NCI-H345 treated with DMSO at 0.1 percent for 48 hours (cell line): ENCODE results near the gene FAM20C.
"Not testable (repeated sequence)": the region's sequence is repeated elsewhere in the genome, so short reads cannot be mapped to it uniquely, and the experiment has no call there.

ENCODE experiments used
- DNase-seq: peaks from one replicate; lab custom pipeline; 2025; ENCODE audit not compliant: unreplicated experiment; lab: John Stamatoyannopoulos, UW

FAM20C gene

GRCh38 chr7:171912-172515 is 20.4 kb upstream of the FAM20C start:
- no peak for DNase-seq

- no peak for DNase-seq
These were observed 19.0 kb upstream of the FAM20C start for GRCh38 chr7:173209-173918.

DNA sequence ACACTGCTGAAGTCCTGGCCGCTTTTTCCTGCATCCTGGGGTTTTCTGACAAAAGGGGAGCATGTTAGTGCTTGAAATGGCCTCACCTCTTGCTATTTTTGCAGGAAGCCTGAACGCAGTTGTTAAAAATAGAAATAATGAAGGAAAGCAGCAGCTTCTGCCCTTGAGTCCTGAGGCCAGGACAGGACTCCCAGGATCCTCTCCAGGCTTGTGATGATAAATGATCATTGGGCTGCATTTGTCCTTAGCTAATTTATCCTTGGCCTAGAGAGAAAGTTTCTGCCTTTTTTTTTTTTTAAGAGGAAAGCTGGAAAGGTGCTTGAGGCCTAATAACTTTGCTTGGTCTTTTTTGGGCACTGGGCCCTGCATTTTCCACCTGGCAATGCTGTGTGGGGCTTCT is 17.7 kb upstream of the FAM20C start:
- no peak for DNase-seq

GRCh38 chr7:175955-176354 is 16.4 kb upstream of the FAM20C start:
- no peak for DNase-seq

- DNase-seq = no peak
These were observed 16.0 kb upstream of the FAM20C start for GRCh38 chr7:176381-176780.

DNA sequence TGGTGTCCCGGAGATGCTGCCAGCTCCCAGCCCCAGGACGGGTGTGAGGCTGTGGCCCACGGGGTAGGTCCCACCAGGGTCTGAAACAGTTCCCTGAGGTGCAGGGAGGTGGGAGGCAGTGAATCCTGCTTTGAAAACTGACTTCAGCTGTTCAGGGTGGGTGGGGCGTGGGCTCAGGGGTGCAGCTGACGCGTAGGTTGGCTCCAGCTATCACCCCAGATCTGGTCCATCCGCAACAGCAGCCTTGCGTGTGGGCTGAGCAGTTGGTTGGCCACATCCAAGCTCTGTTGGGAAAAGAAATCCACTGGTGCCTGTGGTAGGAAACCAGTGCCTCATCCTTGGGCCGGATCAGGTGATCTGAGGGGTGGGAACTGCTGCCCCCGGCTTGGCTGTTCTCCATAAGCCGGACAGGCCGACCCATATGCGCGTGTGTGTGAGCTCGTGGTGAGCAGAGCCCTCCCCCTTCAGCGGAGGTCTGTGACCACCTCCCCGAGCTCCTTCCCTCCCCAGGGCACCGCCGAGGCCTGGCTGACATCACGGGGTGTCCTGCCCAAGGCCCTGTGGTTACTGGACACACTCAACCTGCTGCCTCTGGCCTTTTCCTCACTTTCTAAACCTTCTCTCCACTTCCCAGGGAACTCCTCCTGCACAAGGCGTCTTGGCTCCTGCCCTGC is 15.4 kb upstream of the FAM20C start:
- DNase-seq = no peak

DNA sequence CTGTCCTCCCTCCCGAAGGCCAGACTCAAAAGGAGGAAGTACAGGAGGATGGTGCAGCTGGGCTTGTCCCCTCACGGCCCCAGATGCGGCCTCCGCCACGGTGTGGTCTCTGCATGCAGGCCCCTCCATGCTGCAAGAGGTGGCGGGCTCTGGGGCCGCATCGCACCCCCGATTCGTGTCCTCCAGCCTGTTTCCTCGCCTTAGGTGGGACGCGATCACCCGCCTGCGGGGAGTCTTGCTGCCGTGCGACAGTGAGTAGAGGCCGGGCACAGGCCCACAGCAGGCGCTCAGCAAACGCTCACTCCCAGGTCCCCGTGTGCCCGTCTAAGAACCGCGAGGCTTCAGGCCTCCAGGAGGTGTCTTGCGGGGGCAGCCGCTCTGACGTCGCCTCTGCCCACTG is 13.9 kb upstream of the FAM20C start:
- no peak for DNase-seq

DNA sequence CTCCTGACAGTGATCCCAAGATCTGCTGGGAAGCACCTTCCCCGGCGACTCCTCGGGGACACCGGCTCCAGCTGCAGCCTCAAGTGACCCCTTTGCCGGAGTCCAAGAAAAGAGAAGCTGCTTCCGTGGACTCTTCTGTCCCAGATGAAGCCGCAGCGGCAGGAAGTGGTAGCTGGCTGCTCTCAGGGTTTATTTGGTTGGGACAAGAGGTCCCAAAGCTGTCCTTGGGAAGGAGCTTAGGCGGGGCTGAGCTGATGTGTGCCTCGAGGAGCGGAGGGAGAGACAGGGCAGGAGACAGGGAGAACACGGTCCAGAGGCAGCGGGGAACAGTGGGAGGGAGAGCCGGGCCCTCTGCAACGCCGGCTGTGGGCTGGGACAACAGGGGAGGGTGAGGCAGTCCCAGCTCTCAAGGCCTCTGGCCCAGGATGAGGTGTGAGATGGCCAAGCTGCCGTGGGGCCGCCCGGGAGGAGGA is 13.1 kb upstream of the FAM20C start:
- no peak for DNase-seq

- no peak for DNase-seq
These were observed 12.2 kb upstream of the FAM20C start for GRCh38 chr7:179948-180694.

DNA sequence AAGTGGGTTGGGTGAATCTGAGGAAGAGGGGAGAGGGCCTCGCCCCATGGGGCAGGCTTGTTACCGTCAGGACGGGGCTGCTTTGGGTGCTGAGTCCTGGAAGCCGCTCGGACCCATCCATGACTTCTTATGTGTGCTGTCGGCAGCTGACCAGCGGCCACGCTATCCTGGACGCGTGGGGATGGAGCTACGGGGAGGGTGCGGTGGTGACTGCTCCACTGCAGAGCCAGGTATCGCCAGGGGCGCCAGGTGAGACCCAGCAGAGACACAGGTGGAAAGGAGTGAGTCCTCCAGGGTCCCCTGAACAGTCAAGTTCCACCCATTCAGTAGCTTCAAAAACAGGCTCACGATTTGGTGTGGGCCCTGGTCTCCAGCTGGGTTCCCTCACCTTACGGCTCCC is 10.6 kb upstream of the FAM20C start:
- no peak for DNase-seq

GRCh38 chr7:182502-182901 is 9.9 kb upstream of the FAM20C start:
- DNase-seq = not testable (repeated sequence)

GRCh38 chr7:183496-184292 is 8.7 kb upstream of the FAM20C start:
- no peak for DNase-seq

- no peak for DNase-seq
These were observed 7.8 kb upstream of the FAM20C start for GRCh38 chr7:184294-185264.

DNA sequence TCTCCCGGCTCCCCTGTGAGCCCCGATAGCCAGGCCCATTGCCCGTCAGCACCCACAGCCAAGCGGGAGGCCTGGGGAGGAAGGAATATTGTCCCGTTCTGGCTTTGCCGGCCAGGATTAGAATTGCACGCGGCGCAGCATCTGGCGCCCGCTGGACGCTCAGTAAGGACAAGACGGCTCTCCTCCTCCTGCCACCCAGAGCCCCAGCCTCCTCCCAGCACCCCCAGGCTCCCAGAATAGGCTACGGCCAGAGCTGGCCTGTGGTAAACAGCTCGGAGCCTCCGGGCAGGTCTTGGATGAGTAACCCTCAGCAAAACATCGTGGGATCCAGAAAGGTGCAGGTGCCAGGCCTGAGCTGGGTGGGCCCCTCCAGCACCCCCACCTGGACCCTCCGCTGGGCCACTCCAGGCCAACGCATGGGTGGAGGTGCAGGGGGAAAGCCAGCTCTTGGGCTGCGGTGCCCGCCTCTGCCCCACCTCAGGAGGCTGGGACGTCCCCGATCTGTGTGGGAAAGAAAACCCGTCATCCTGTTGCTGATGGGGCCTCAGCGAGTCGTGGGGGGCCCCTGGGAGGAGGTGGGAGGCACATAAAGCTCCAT is 5.8 kb upstream of the FAM20C start:
- no peak for DNase-seq

- no peak for DNase-seq
These were observed 5.0 kb upstream of the FAM20C start for GRCh38 chr7:187227-187927.

DNA sequence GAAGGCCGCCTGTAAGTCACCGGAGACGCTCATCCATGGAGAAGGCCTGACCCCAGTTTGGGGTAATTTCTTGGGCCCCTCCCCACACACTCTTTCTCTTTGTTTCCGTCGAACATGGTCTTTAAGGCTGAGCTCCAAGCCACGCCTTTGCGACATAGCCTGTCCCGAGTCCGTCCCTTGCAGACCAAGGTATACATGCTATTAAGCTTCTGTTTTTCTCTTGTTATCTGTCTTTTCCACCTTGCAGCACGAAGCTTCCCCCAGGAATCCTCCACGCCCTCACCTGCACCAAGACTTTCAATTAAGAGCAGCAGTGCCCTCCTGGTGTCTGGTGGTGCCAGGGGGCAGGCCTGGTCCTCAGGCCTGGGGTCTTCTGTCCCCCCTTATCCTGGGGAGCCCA is 4.2 kb upstream of the FAM20C start:
- no peak for DNase-seq

DNA sequence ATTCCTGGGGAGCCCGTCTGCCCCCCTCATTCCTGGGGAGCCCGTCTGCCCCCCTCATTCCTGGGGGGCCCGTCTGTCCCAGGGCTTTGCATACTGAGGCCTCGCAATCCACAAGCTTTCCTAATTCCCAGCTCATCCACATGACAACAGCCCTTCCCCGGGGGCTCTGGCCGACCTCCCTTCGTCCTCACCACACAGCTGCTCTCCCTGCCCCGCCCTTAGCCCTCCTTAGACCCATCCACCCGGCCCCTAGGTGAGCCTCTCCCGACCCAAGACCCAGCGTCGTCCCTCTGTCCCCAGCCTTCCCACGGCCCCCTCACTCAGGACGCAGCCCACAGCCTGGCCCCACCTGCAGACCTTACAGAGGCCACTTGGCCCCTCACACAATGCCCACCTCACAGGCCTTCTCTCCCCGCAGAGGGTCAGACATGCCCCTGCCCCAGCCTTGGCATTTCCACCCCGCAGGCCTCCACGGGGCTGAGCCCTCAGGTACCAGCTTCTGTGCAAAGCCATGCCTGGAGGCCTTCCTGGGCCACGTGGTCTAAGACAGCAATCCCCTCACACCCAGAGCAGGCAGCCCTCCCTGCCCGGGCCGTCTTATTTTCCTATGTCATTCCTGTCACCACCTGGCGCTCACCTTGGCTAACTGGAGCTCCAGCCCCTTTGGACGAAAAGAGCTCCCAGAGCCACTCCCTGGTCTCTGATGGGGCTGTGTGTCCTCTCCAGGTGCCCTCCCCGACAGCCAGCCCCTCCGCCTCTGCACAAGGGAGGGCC is 3.5 kb upstream of the FAM20C start:
- no peak for DNase-seq

GRCh38 chr7:189719-190118 is 2.7 kb upstream of the FAM20C start:
- DNase-seq = no peak
